ENCODE results near the gene TOP2B.

GRCh38 chr3:25631989-25632388 lies 32.7 kb downstream of the TOP2B start:
- TF ChIP-seq CTCF (conservative IDR thresholded peaks at IDR 0.05): no peak
- TF ChIP-seq EZH2 (IDR thresholded peaks at IDR 0.05; ENCODE audit: low read depth): no peak
